Measurements from ENCODE around the gene SIM1.

SIM1 gene

GRCh38 chr6:100461917-100462705 is 2.6 kb downstream of the SIM1 start:
- no peaks in the 10 kb centered on the region for H3K36me3 ChIP-seq (ENCODE audit: insufficient read depth, low read length)
- no peak overlapping the region for H3K27ac ChIP-seq (ENCODE audit: low read depth, low read length)
- no peak overlapping the region for H2AFZ ChIP-seq (ENCODE audit: low read length, unreplicated experiment)
- no peaks in the 10 kb centered on the region for H3K79me2 ChIP-seq (ENCODE audit: control insufficient read depth, insufficient read depth, low read length, unreplicated experiment)
- H3K27me3 ChIP-seq (ENCODE audit: insufficient read depth, low read length), result peaks cover 100% of the 10 kb centered on the region
- H3K4me3 ChIP-seq (ENCODE audit: low read depth, low read length), result peak overlapping the region; percentile 41
- H3K4me1 ChIP-seq (ENCODE audit: control insufficient read depth, insufficient read depth, low read length, unreplicated experiment), result no peaks in the 10 kb centered on the region

- Histone ChIP-seq H3K27me3 (ENCODE audit: insufficient read depth, low read length) (peaks cover 100% of the 10 kb centered on the region), H3K36me3 (ENCODE audit: insufficient read depth, low read length) (no peaks in the 10 kb centered on the region), H2AFZ (ENCODE audit: low read length, unreplicated experiment) (peak overlapping the region; percentile 51), H3K4me1 (ENCODE audit: control insufficient read depth, insufficient read depth, low read length, unreplicated experiment) (no peaks in the 10 kb centered on the region), H3K79me2 (ENCODE audit: control insufficient read depth, insufficient read depth, low read length, unreplicated experiment) (no peaks in the 10 kb centered on the region), H3K27ac (ENCODE audit: low read depth, low read length) (no peak overlapping the region), H3K4me3 (ENCODE audit: low read depth, low read length) (peak overlapping the region; percentile 62)
Observed at GRCh38 chr6:100461278-100461916, 3.3 kb downstream of the SIM1 start.

GRCh38 chr6:100460650-100461204 is 4.0 kb downstream of the SIM1 start:
- H3K4me1 ChIP-seq (ENCODE audit: control insufficient read depth, insufficient read depth, low read length, unreplicated experiment), result no peaks in the 10 kb centered on the region
- H3K27me3 ChIP-seq (ENCODE audit: insufficient read depth, low read length), result peaks cover 100% of the 10 kb centered on the region
- H3K27ac ChIP-seq (ENCODE audit: low read depth, low read length), result no peak overlapping the region
- H3K4me3 ChIP-seq (ENCODE audit: low read depth, low read length), result peak overlapping the region; percentile 62
- H3K79me2 ChIP-seq (ENCODE audit: control insufficient read depth, insufficient read depth, low read length, unreplicated experiment), result no peaks in the 10 kb centered on the region
- peak overlapping the region; percentile 51 for H2AFZ ChIP-seq (ENCODE audit: low read length, unreplicated experiment)
- H3K36me3 ChIP-seq (ENCODE audit: insufficient read depth, low read length), result no peaks in the 10 kb centered on the region

GRCh38 chr6:100459592-100460184 is 5.0 kb downstream of the SIM1 start:
- Histone ChIP-seq H3K79me2 (ENCODE audit: control insufficient read depth, insufficient read depth, low read length, unreplicated experiment) (no peaks in the 10 kb centered on the region), H3K4me3 (ENCODE audit: low read depth, low read length) (no peak overlapping the region), H3K36me3 (ENCODE audit: insufficient read depth, low read length) (no peaks in the 10 kb centered on the region), H2AFZ (ENCODE audit: low read length, unreplicated experiment) (no peak overlapping the region), H3K4me1 (ENCODE audit: control insufficient read depth, insufficient read depth, low read length, unreplicated experiment) (no peaks in the 10 kb centered on the region), H3K27ac (ENCODE audit: low read depth, low read length) (no peak overlapping the region), H3K27me3 (ENCODE audit: insufficient read depth, low read length) (peaks cover 100% of the 10 kb centered on the region)

- H3K4me1 ChIP-seq (ENCODE audit: control insufficient read depth, insufficient read depth, low read length, unreplicated experiment), result no peaks in the 10 kb centered on the region
- no peaks in the 10 kb centered on the region for H3K79me2 ChIP-seq (ENCODE audit: control insufficient read depth, insufficient read depth, low read length, unreplicated experiment)
- H3K27ac ChIP-seq (ENCODE audit: low read depth, low read length), result no peak overlapping the region
- H3K27me3 ChIP-seq (ENCODE audit: insufficient read depth, low read length), result peaks cover 100% of the 10 kb centered on the region
- no peak overlapping the region for H3K4me3 ChIP-seq (ENCODE audit: low read depth, low read length)
- H3K36me3 ChIP-seq (ENCODE audit: insufficient read depth, low read length), result no peaks in the 10 kb centered on the region
- no peak overlapping the region for H2AFZ ChIP-seq (ENCODE audit: low read length, unreplicated experiment)
Observed at GRCh38 chr6:100458841-100459591, 5.7 kb downstream of the SIM1 start.

- H3K27ac ChIP-seq (ENCODE audit: low read depth, low read length), result no peak overlapping the region
- no peaks in the 10 kb centered on the region for H3K79me2 ChIP-seq (ENCODE audit: control insufficient read depth, insufficient read depth, low read length, unreplicated experiment)
- H3K4me3 ChIP-seq (ENCODE audit: low read depth, low read length), result no peak overlapping the region
- H3K27me3 ChIP-seq (ENCODE audit: insufficient read depth, low read length), result peaks cover 100% of the 10 kb centered on the region
- no peaks in the 10 kb centered on the region for H3K36me3 ChIP-seq (ENCODE audit: insufficient read depth, low read length)
- H2AFZ ChIP-seq (ENCODE audit: low read length, unreplicated experiment), result no peak overlapping the region
- H3K4me1 ChIP-seq (ENCODE audit: control insufficient read depth, insufficient read depth, low read length, unreplicated experiment), result no peaks in the 10 kb centered on the region
Observed at GRCh38 chr6:100457311-100457990, 7.3 kb downstream of the SIM1 start.

- H3K79me2 ChIP-seq (ENCODE audit: control insufficient read depth, insufficient read depth, low read length, unreplicated experiment), result no peaks in the 10 kb centered on the region
- no peaks in the 10 kb centered on the region for H3K36me3 ChIP-seq (ENCODE audit: insufficient read depth, low read length)
- peaks cover 100% of the 10 kb centered on the region for H3K27me3 ChIP-seq (ENCODE audit: insufficient read depth, low read length)
- H2AFZ ChIP-seq (ENCODE audit: low read length, unreplicated experiment), result no peak overlapping the region
- H3K4me1 ChIP-seq (ENCODE audit: control insufficient read depth, insufficient read depth, low read length, unreplicated experiment), result no peaks in the 10 kb centered on the region
- H3K4me3 ChIP-seq (ENCODE audit: low read depth, low read length), result no peak overlapping the region
- no peak overlapping the region for H3K27ac ChIP-seq (ENCODE audit: low read depth, low read length)
Observed at GRCh38 chr6:100456908-100457235, 7.8 kb downstream of the SIM1 start.

GRCh38 chr6:100456141-100456907 is 8.4 kb downstream of the SIM1 start:
- Histone ChIP-seq H3K4me3 (ENCODE audit: low read depth, low read length) (0 out of 2 replicates have a peak overlapping the region, but pooled peaks have one; percentile 1), H3K79me2 (ENCODE audit: control insufficient read depth, insufficient read depth, low read length, unreplicated experiment) (no peaks in the 10 kb centered on the region), H2AFZ (ENCODE audit: low read length, unreplicated experiment) (no peak overlapping the region), H3K4me1 (ENCODE audit: control insufficient read depth, insufficient read depth, low read length, unreplicated experiment) (no peaks in the 10 kb centered on the region), H3K27me3 (ENCODE audit: insufficient read depth, low read length) (peaks cover 99% of the 10 kb centered on the region), H3K27ac (ENCODE audit: low read depth, low read length) (no peak overlapping the region), H3K36me3 (ENCODE audit: insufficient read depth, low read length) (no peaks in the 10 kb centered on the region)

- H3K4me3 ChIP-seq (ENCODE audit: low read depth, low read length), result peak overlapping the region; percentile 1; the same call in 1 of the 2 replicates
- no peak overlapping the region for H2AFZ ChIP-seq (ENCODE audit: low read length, unreplicated experiment)
- no peaks in the 10 kb centered on the region for H3K36me3 ChIP-seq (ENCODE audit: insufficient read depth, low read length)
- no peaks in the 10 kb centered on the region for H3K4me1 ChIP-seq (ENCODE audit: control insufficient read depth, insufficient read depth, low read length, unreplicated experiment)
- H3K79me2 ChIP-seq (ENCODE audit: control insufficient read depth, insufficient read depth, low read length, unreplicated experiment), result no peaks in the 10 kb centered on the region
- H3K27me3 ChIP-seq (ENCODE audit: insufficient read depth, low read length), result peaks cover 97% of the 10 kb centered on the region
- no peak overlapping the region for H3K27ac ChIP-seq (ENCODE audit: low read depth, low read length)
Observed at GRCh38 chr6:100455230-100456124, 9.2 kb downstream of the SIM1 start.

Data from ACC112 (cell line).